ENCODE measurements around the gene WIPF1.

The WIPF1 gene

DNA sequence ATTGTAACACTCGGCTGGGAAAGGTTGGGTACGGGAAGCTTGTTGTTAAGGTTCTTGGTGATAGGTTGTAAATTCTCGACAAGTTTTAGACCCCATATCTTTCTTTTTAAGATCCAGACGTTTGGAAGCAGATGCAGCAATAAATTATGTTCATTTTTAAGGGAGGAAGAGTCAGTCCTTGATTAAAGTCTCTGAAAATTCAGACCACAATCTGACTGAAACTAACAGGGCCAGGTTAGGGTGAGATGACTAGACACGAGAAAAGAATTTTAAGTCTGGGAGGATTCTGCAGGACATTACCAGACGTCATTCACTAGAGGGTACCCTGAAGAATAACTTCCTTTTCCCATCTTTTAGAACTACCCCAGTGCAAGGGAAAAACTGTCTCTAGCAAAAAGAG, 16.1 kb downstream of the WIPF1 start:
- Histone ChIP-seq H3K27ac (peak overlapping the region in 1 of 21 experiments; percentile 39), H3K4me3 (no peak overlapping the region)

DNA sequence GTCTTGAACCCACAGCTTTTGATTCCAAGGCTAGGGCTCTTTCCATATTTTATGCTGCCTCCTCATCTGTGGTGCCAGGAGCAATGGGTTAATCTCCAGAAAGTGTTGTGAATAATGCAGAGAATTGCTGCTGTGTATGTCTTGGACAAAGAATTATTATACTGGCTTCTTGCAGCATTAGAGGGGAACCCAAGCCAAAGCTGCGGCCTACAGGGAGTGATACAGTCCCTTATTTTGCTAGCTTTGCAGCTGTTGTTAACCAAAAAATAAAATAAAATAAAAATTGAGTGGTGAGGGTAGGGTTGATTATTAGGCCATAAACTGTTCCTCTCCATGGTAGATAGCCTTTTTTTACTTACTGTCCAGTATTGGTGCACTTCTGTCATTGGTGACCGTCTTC, 16.7 kb downstream of the WIPF1 start:
- Histone ChIP-seq H3K4me3 (no peak overlapping the region), H3K27ac (no peak overlapping the region)

DNA sequence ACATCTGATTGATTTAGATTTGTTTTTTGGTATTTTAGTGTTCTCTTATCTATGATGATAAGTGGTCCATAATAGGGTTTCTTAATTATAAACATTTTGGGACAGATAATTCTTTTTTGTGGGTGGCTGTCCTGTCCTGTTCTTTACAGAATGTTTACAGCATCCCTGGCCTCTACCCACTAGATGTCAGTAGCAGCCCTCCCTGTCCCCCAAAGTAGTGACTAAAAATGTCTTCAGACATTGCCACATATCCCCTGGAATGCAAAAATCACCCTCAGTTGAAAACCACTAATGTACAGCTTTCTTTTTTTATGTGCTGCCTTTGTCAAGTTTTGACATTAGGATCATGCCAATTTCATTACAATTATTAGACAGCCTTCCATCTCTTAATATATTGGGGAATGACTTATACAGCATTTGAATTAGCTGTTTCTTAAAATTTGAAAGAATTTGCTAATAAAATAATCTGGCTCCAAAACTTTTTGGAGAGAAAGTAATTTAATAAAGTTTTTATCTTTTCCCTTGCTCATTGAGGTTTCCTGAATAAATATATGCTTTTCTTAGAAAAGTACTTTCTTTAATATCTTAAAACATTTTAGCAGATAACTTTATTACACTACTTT, 19.5 kb downstream of the WIPF1 start:
- Histone ChIP-seq H3K27ac (no peak overlapping the region), H3K4me3 (no peak overlapping the region)

DNA sequence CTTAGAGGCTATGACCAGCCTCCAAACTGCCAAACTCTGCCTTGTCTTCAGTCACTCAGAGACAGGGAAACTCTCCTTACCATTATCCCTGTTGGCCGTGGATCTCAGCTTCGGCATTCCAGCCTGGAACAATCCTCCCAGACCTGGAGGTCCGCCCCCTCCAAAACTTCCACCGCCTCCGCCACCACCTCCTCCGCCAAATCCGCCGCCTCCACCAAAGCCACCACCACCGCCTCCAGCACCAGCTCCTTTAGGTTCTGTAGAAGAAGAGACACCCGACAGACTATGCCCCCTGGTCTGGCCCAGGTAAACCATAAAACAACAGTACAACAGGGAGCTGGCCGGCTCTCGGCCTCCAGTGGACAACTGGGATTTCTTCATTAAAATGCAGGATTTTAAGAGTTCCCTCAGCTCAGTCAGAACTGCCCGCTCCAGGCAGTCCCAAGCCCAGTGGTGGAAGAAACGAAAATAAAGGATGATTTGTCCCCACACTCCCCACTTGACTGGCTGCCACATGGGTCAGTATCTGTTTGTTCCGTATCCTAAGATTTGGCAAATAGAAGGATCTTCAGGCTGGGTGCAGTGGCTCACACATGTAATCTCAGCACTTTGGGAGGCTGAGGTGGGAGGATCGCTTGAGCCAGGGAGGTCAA, 22.4 kb downstream of the WIPF1 start:
- Histone ChIP-seq H3K27ac (peak overlapping the region in 1 of 21 experiments; percentile 64), H3K4me3 (no peak overlapping the region)

DNA sequence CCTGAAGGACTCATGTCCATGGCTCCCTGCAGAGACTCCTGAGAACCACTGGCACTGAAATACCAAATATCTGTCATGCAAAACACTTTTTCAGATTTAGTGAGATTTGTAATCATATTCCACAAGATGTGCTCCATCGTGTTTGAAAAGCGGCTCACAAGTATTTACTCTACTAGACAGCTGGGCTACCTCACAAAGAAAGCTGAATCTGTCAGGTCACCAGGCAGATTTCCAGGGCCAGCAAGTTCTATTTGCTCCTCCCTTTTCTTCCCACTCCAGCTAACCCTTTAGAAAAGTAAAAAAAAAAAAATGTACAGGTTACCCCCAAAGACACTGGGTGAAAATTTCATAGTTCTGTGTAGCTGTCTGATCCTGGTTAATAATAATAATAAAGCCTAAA, 22.9 kb downstream of the WIPF1 start:
- Histone ChIP-seq H3K27ac (peak overlapping the region in 3 of 21 experiments; percentile 6 to 64 (median 30)), H3K4me3 (no peak overlapping the region)

DNA sequence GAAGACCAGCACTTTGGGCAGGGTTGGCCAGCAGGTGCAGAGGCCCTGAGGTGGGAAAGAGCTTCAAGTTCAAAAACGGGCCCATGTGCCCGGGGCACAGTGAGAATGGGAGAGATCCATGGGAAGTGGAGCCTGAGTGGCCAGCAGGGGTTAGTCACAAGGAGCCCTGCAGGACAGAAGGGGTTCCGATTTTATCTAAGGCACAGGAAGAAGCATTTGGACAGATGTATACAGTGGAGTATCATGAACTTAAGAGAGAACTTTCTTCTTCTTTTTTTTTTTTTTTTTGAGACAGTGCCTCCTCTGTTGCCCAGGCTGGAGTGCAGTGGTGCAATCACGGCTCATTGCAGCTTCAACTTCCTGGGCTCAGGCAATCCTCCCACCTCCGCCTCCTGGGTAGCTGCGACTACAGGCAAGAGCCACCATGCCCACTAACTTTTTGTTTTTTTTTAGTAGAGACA, 24.0 kb downstream of the WIPF1 start:
- H3K4me3 ChIP-seq, result no peak overlapping the region
- H3K27ac ChIP-seq, result peak overlapping the region in 8 of 21 experiments; percentile 6 to 73 (median 54)

GRCh38 chr2:174572556-174572955, 25.0 kb downstream of the WIPF1 start:
- no peak overlapping the region for H3K4me3 ChIP-seq
- H3K27ac ChIP-seq, result peak overlapping the region in 1 of 21 experiments; percentile 22

DNA sequence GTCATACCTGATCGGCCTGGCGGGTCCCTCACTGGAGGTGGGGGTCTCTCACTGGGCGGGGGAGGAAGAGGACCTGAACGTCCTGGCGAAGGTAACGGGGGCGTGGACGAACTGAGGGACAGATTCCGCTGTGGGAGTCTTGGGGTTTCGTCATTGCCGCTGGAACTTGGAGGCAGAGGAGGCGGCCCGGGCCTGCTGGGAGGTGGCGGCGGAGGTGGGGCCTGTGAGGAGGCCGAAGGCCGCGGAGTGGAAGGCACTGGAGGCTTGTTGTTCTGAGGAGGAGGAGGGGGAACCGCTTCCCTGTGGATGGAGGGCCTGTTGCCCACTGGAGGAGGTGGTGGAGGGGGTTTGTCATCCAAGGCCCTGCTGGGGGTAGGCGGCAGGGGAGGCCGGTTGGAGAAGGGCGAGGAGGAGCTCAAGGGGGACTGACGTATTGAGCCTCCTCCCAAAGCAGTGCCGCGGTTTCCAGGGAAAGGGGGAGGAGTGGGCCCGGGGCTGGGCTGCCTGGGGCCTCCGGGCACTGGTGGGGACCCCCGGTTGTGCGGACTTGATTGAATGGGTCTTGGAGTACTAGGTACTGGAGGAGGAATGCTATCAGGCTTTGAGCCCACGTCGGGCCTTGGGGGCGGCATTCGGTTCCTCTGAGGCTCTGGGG, 25.8 kb downstream of the WIPF1 start:
- Histone ChIP-seq H3K27ac (no peak overlapping the region), H3K4me3 (no peak overlapping the region)

DNA sequence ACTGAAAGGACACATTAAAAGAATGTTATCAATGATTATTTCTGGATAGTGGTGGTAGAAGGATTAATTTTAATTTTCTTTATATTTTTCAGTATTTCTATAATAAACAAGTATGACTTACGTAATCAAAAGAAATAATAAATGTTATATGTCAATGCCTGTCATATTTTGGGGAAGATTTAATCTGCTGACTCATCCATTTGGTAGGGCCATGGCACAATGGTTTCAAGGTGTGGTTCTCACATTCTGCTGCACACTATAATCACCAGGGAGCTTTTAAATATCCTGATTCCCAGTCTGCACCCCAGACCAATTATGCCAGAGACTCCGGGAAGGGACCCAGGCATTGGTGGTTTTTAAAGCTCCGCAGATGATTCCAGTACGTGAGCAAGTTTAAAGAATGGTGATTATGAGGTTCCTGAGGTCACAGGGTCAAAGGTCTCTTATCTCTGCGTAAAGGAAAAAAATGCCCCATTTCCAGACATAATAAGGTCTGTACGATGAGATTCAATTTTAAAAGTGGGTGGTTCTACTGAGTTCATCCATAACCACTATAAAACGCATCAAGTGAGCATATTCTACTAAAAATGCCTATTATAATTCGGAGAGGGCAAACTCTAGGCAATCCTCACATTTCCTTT, 27.2 kb downstream of the WIPF1 start:
- Histone ChIP-seq H3K27ac (no peak overlapping the region), H3K4me3 (no peak overlapping the region)

DNA sequence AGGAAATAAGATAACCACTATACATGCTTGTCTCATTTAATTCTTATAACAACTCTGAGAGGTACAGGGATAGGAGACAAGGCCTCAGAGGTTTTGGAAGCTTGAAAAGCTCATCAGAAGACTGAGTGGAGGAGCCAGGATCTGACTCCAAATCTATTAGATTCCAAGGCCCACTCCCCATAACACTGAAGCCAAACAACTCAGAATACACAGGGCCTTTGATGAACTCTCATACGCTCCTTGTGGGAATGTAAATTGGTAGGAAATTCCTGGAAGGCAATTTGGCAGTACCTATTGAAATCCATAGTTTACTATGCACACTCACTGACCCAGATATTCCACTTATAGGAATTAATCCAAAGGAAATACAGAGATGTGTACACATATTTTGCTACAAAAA, 27.9 kb downstream of the WIPF1 start:
- no peak overlapping the region for H3K4me3 ChIP-seq
- peak overlapping the region in 1 of 21 experiments; percentile 43 for H3K27ac ChIP-seq

GRCh38 chr2:174568425-174568824, 29.2 kb downstream of the WIPF1 start:
- no peak overlapping the region for H3K27ac ChIP-seq
- no peak overlapping the region for H3K4me3 ChIP-seq

DNA sequence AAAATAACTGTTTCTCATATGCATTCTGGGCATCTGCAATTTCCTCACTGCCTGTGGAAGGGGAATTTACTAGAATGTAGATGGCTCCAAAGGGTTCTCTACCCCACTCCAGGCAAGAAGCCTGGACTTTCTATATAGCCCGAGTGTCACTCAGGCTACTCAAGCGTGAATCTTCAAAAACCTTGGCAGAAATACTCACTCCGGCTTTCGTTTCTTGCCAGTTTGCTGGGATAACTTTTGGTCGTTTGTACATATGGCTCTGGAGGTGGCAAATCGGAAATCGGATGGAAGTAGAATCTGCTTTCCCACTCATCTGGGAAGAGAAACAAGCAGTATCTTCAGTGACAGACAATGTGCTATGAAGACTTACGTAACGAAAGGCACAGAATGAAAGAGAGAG, 30.7 kb downstream of the WIPF1 start:
- no peak overlapping the region for H3K4me3 ChIP-seq
- H3K27ac ChIP-seq, result no peak overlapping the region

GRCh38 chr2:174563530-174564282, 33.9 kb downstream of the WIPF1 start:
- no peak overlapping the region for H3K4me3 ChIP-seq
- H3K27ac ChIP-seq, result no peak overlapping the region

GRCh38 chr2:174561972-174562370, 35.6 kb downstream of the WIPF1 start:
- Histone ChIP-seq H3K4me3 (no peak overlapping the region), H3K27ac (peak overlapping the region in 1 of 21 experiments; percentile 15)

DNA sequence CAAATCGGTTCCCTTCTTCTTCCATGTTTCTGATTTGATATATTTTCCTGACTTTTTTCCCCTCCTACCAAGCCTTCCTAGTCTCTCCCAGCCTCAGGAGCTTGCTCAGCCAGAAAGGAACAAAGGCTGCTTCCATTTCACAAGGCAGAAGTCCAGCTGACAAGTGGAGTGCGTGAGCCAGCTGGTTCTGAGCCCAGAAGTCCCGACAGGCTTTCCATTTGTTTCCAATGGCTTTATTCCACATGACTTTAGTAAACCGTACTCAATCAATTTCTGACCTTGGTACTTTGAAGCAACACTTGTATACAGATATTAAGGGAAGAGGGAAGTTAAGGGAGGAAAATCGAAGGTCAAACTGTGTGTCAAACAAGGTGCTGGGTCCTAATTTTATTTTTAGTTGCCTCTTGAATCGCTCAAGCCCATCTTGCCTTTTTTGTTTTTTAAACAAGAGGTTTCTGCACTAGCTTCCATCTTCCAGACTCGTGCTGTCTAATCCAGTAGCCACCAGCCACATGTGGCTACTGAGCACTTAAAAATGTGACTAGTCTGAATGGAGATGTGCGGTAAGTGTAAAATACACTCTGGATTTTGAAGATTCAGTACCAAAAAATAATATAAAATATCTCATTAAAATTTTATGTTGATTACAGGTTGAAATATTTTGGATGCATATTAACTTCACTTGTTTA, 36.2 kb downstream of the WIPF1 start:
- H3K4me3 ChIP-seq, result no peak overlapping the region
- peak overlapping the region in 2 of 21 experiments; percentile 19 to 38 for H3K27ac ChIP-seq

- peak overlapping the region in 1 of 21 experiments; percentile 19 for H3K27ac ChIP-seq
- no peak overlapping the region for H3K4me3 ChIP-seq
These were observed 36.9 kb downstream of the WIPF1 start for GRCh38 chr2:174560737-174561136.

- no peak overlapping the region for H3K4me3 ChIP-seq
- H3K27ac ChIP-seq, result no peak overlapping the region
These were observed 41.6 kb downstream of the WIPF1 start for GRCh38 chr2:174555998-174556397.

GRCh38 chr2:174554529-174555150, 43.0 kb downstream of the WIPF1 start:
- Histone ChIP-seq H3K4me3 (no peak overlapping the region), H3K27ac (peak overlapping the region in 1 of 21 experiments; percentile 49)
